K562 (cell line): Measurements from ENCODE around the gene PIBF1. TPM values are rescaled to one million over a fixed set of nuclear protein-coding genes. Genes with fewer than 3 reads are reported as not detected.

Experiments used
- ATAC-seq: fragments of 200-7000 bp; cut with Tn5 transposase; 3 replicates; pipeline ENCODE4 v1.9.1; 2020; ENCODE audit warnings: moderate library complexity
- BruUV-seq: library from RNA; stranded (reverse); fragments of 400-500 nt; replicated peaks from 2 replicates; lab custom pipeline; 2021; lab: Mats Ljungman, UMichigan
- CTCF ChIA-PET: fragments of 300-600 bp; formaldehyde crosslinking; extraction: SDS; loops from one replicate; lab custom pipeline; 2021; ENCODE audit warnings: low intra/inter-chr PET ratio; lab: Yijun Ruan, JAX
- POLR2A ChIA-PET: fragments of 300-600, 350-650 bp; sonication (Branson Sonifier 250); formaldehyde crosslinking; extraction: SDS; loops from one replicate; lab custom pipeline; 2021; ENCODE audit warnings: antibody characterized with exemption, inconsistent platforms; lab: Yijun Ruan, JAX
- DNase-seq, 4 experiments: peaks; one replicate each; pipeline versions ENCODE4 v3.0.0 to v3.0.0-alpha.2; 2011 to 2018; ENCODE audit warnings: low spot score in 3 of 4, mixed read lengths in 3 of 4; ENCODE audit errors: extremely low read depth in 1 of 4
- FAIRE-seq: peaks from 2 replicates; lab custom pipeline; 2011; peaks lifted over from hg19 to GRCh38; lab: Jason Lieb, UNC
- H2AFZ ChIP-seq: 2 replicates; pipeline ENCODE4 v1.6.0; 2011; ENCODE audit warnings: low read depth, low read length, control low read depth, inconsistent platforms
- H3K27ac ChIP-seq: fragments of 200-600 bp; 3 replicates; pipeline ENCODE4 v1.8.0; 2011; ENCODE audit warnings: low read depth, mild to moderate bottlenecking, control low read depth, inconsistent platforms, low read length, moderate library complexity, mixed read lengths; ENCODE audit errors: extremely low read depth
- H3K27me3 ChIP-seq, 2 experiments: fragments of 300-600 bp in 1 of 2; 2 replicates in 1 of 2; 3 replicates in 1 of 2; pipeline versions ENCODE4 v1.6.0 to v1.8.0; 2011; ENCODE audit warnings: inconsistent platforms in 2 of 2, low read length in 2 of 2, mild to moderate bottlenecking in 1 of 2, mixed read lengths in 1 of 2, moderate library complexity in 1 of 2; ENCODE audit not compliant: control insufficient read depth in 2 of 2, insufficient read depth in 2 of 2
- H3K36me3 ChIP-seq: fragments of 300-600 bp; 3 replicates; pipeline ENCODE4 v1.8.0; 2011; ENCODE audit warnings: mild to moderate bottlenecking, low read length, inconsistent platforms; ENCODE audit not compliant: control insufficient read depth, insufficient read depth
- H3K4me1 ChIP-seq, 2 experiments: fragments of 200-600 bp in 1 of 2; replicated peaks in 1 of 2; 2 replicates in 1 of 2; 3 replicates in 1 of 2; pipeline versions ENCODE4 v1.5.1 to v1.8.0; 2011; ENCODE audit warnings: inconsistent platforms in 2 of 2, low read length in 2 of 2, mild to moderate bottlenecking in 1 of 2, mixed read lengths in 1 of 2, moderate library complexity in 1 of 2; ENCODE audit not compliant: control insufficient read depth in 2 of 2, insufficient read depth in 2 of 2
- H3K4me2 ChIP-seq: 2 replicates; pipeline ENCODE4 v1.6.1; 2011; ENCODE audit warnings: low read length, control low read depth, inconsistent platforms, mixed read lengths; ENCODE audit not compliant: insufficient read depth
- H3K4me3 ChIP-seq: fragments of 200-600 bp; sonication (generic), shearing (Covaris generic); 2 replicates; pipeline ENCODE4 v1.5.1; 2016; ENCODE audit warnings: control low read depth, inconsistent platforms
- H3K79me2 ChIP-seq: fragments of 200-600 bp; 3 replicates; pipeline ENCODE4 v1.8.0; 2011; ENCODE audit warnings: low read length, inconsistent platforms; ENCODE audit not compliant: control insufficient read depth, insufficient read depth
- H3K9ac ChIP-seq, 2 experiments: 2 replicates each; pipeline versions ENCODE4 v1.6.0 to v1.6.1; 2011; ENCODE audit warnings: low read depth in 2 of 2, low read length in 2 of 2, control low read depth in 1 of 2, inconsistent platforms in 1 of 2, mild to moderate bottlenecking in 1 of 2, mixed read lengths in 1 of 2; ENCODE audit not compliant: insufficient read depth in 1 of 2
- H3K9me1 ChIP-seq: one replicate; pipeline ENCODE4 v1.6.0; 2011; ENCODE audit warnings: inconsistent platforms, mild to moderate bottlenecking, low read length, moderate library complexity; ENCODE audit not compliant: control insufficient read depth, insufficient read depth
- H3K9me3 ChIP-seq: replicated peaks from 2 replicates; pipeline ENCODE4 v1.5.1; 2011; ENCODE audit warnings: low read depth, low read length, inconsistent platforms; ENCODE audit not compliant: control insufficient read depth, insufficient read depth
- H4K20me1 ChIP-seq: replicated peaks from 2 replicates; pipeline ENCODE4 v1.6.1; 2011; ENCODE audit warnings: low read length, inconsistent platforms, mixed read lengths; ENCODE audit not compliant: control insufficient read depth, insufficient read depth
- ARHGAP35 ChIP-seq: fragments of 450-650 bp; IDR thresholded peaks from 2 replicates; pipeline ENCODE4 v1.6.1; 2018; ENCODE audit not compliant: partially characterized antibody
- CBX2 ChIP-seq: fragments of 200-600 bp; sonication (generic); IDR thresholded peaks from one replicate; pipeline ENCODE4 v1.6.1; 2012; ENCODE audit warnings: mild to moderate bottlenecking, low read length, inconsistent platforms; ENCODE audit not compliant: insufficient read depth, poor library complexity, severe bottlenecking
- CHD1 ChIP-seq: fragments of 200-600 bp; sonication (generic); IDR thresholded peaks from one replicate; pipeline ENCODE4 v1.6.1; 2012; ENCODE audit warnings: mild to moderate bottlenecking, moderate library complexity, low read length, inconsistent platforms
- COPS2 ChIP-seq: fragments of 450-650 bp; conservative IDR thresholded peaks from 2 replicates; pipeline ENCODE4 v1.6.1; 2016; ENCODE audit warnings: mild to moderate bottlenecking, moderate library complexity
- ELF1 ChIP-seq: fragments of 200-800 bp; sonication (Bioruptor generic); IDR thresholded peaks from 2 replicates; pipeline ENCODE4 v1.6.1; 2016; ENCODE audit warnings: missing genetic modification characterization, missing compliant biosample characterization
- ETS2 ChIP-seq: IDR thresholded peaks from 2 replicates; pipeline ENCODE4 v1.6.1; 2016; ENCODE audit warnings: borderline replicate concordance, missing genetic modification characterization, mild to moderate bottlenecking, moderate library complexity, missing compliant biosample characterization; ENCODE audit not compliant: poor library complexity, severe bottlenecking
- FOXK1 ChIP-seq: sonication (generic); formaldehyde crosslinking; IDR thresholded peaks from 2 replicates; pipeline ENCODE4 v1.8.0; 2022; ENCODE audit warnings: missing genetic modification reagents, mild to moderate bottlenecking, borderline replicate concordance
- NFIX ChIP-seq: fragments of 250-450 bp; sonication (Bioruptor Pico); IDR thresholded peaks from 2 replicates; pipeline ENCODE4 v1.4.0; 2020; ENCODE audit warnings: low read depth, mild to moderate bottlenecking, moderate library complexity
- SMARCB1 ChIP-seq: IDR thresholded peaks from 2 replicates; pipeline ENCODE4 v1.6.1; 2011; ENCODE audit warnings: improper control_type of control experiment, low read depth; ENCODE audit not compliant: insufficient read length
- TCF7 ChIP-seq: sonication (generic); IDR thresholded peaks from 2 replicates; pipeline ENCODE4 v1.6.1; 2016; ENCODE audit warnings: antibody characterized with exemption, borderline replicate concordance
- WGBS: fragments of 100-300 bp; shearing (Covaris generic); methylation state at CpG from one replicate; pipeline ENCODE4 v1.1.6; 2016; ENCODE audit warnings: low coverage, mixed read lengths; ENCODE audit not compliant: insufficient coverage; ENCODE audit errors: missing lambda C conversion rate; 5-methylcytosine and 5-hydroxymethylcytosine counted together
- in situ Hi-C: fragments of 300-500 bp; cut with MboI; formaldehyde crosslinking; loops from 4 replicates; pipeline ENCODE4 v1.15.0; 2018; ENCODE audit warnings: inconsistent platforms, mixed read lengths
- intact Hi-C: fragments of 100-400 bp; cut with micrococcal nuclease; formaldehyde crosslinking; loops from 2 replicates; pipeline ENCODE4 v1.14.2; 2022
- polyA plus RNA-seq, 8 experiments: library from polyadenylated mRNA; depleted of rRNA in 4 of 8; stranded (reverse) in 5 of 8; unstranded in 3 of 8; fragments of >200 nt; fragmentation: Nextera tagmentation in 2 of 8; fragmentation: Illumina TruSeq in 1 of 8; extraction: Ambion mirVana in 2 of 8; extraction: Trizol in 1 of 8; gene quantifications; 2 replicates each; pipeline versions ENCODE4 v1.2.1 to v1.2.3, GENCODE V29; 2011 to 2014; ENCODE audit warnings: inconsistent platforms in 1 of 8, missing spikeins in 1 of 8
- total RNA-seq, 7 experiments: library from RNA; depleted of rRNA in 6 of 7; stranded (reverse); fragments of >200 nt in 6 of 7; fragmentation: Illumina TruSeq in 2 of 7; extraction: Trizol in 2 of 7; gene quantifications; 2 replicates each; pipeline versions ENCODE4 v1.2.1 to v1.2.3, GENCODE V29; 2011 to 2021; ENCODE audit warnings: low replicate concordance in 1 of 7
- TF ChIP-seq, protein P1 (sequence below): fragments of 450-650 bp; IDR thresholded peaks from 2 replicates; pipeline ENCODE4 v1.6.1; 2016; ENCODE audit warnings: missing biosample characterization, missing genetic modification characterization
- TF ChIP-seq, protein P2 (sequence below): fragments of 250-450 bp; sonication (Bioruptor Pico); IDR thresholded peaks from 2 replicates; pipeline ENCODE4 v1.4.0; 2020; ENCODE audit warnings: borderline replicate concordance
- TF ChIP-seq, protein P3 (sequence below): sonication (generic); formaldehyde crosslinking; IDR thresholded peaks from 2 replicates; pipeline ENCODE4 v1.8.1; 2023; ENCODE audit warnings: mild to moderate bottlenecking, missing genetic modification reagents

PIBF1 gene
- total and polyA plus RNA-seq, 9 of the 15 experiments (the other 6 are each of a cell fraction or from before 2014, with no cell fraction given): 9.1 to 28.8 (median 14.7) TPM

DNA sequence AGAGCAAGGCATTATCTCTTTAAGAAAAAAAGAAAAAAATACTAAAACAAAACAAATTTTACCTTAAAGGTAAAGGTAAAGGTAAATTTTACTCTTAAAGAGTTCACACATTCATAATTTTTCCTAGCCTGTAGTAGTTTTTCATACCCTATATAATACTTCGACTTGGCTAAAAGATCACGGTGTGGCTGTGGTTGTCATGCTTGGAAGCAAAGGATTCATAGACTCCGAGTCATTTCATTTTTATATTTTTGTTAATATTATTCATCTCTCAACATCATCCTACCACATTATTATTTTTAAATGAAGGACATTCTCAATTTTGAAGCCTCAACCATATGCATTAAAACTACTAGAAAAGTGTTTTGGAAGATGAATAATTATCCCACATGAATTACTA is 52.7 kb downstream of the PIBF1 start:
- H2AFZ ChIP-seq: no peak overlapping the region
- no peak for ATAC-seq
- no peak overlapping the region for H3K27ac ChIP-seq
- H3K4me3 ChIP-seq: no peak overlapping the region
- H3K9me1 ChIP-seq: no peaks in the 10 kb centered on the region
- no peaks in the 10 kb centered on the region for H3K79me2 ChIP-seq
- ChIA-PET POLR2A (no interaction called here), CTCF (no interaction called here)
- no peaks in the 10 kb centered on the region for H3K4me1 ChIP-seq
- H3K9me3 ChIP-seq: no peaks in the 10 kb centered on the region
- H3K27me3 ChIP-seq: no peaks in the 10 kb centered on the region
- in situ Hi-C loops: no loop called here
- peaks cover 10% of the 10 kb centered on the region; the same call in 1 of the 3 replicates for H3K36me3 ChIP-seq
- no peak for TF ChIP-seq TCF7
- TF ChIP-seq ARHGAP35: no peak
- TF ChIP-seq COPS2: no peak
- TF ChIP-seq CHD1: no peak
- TF ChIP-seq, protein P1, sequence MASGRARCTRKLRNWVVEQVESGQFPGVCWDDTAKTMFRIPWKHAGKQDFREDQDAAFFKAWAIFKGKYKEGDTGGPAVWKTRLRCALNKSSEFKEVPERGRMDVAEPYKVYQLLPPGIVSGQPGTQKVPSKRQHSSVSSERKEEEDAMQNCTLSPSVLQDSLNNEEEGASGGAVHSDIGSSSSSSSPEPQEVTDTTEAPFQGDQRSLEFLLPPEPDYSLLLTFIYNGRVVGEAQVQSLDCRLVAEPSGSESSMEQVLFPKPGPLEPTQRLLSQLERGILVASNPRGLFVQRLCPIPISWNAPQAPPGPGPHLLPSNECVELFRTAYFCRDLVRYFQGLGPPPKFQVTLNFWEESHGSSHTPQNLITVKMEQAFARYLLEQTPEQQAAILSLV (tag): no peak
- TF ChIP-seq SMARCB1: no peak
- TF ChIP-seq NFIX: no peak
- TF ChIP-seq ETS2: no peak
- no peak for TF ChIP-seq ELF1 (tag)
- no peak for TF ChIP-seq FOXK1 (CRISPR knock-in tag)
- TF ChIP-seq, protein P2, sequence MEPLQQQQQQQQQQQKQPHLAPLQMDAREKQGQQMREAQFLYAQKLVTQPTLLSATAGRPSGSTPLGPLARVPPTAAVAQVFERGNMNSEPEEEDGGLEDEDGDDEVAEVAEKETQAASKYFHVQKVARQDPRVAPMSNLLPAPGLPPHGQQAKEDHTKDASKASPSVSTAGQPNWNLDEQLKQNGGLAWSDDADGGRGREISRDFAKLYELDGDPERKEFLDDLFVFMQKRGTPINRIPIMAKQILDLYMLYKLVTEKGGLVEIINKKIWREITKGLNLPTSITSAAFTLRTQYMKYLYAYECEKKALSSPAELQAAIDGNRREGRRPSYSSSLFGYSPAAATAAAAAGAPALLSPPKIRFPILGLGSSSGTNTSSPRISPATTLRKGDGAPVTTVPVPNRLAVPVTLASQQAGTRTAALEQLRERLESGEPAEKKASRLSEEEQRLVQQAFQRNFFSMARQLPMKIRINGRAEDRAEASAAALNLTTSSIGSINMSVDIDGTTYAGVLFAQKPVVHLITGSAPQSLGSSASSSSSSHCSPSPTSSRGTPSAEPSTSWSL (CRISPR knock-in tag): no peak
- TF ChIP-seq, protein P3, sequence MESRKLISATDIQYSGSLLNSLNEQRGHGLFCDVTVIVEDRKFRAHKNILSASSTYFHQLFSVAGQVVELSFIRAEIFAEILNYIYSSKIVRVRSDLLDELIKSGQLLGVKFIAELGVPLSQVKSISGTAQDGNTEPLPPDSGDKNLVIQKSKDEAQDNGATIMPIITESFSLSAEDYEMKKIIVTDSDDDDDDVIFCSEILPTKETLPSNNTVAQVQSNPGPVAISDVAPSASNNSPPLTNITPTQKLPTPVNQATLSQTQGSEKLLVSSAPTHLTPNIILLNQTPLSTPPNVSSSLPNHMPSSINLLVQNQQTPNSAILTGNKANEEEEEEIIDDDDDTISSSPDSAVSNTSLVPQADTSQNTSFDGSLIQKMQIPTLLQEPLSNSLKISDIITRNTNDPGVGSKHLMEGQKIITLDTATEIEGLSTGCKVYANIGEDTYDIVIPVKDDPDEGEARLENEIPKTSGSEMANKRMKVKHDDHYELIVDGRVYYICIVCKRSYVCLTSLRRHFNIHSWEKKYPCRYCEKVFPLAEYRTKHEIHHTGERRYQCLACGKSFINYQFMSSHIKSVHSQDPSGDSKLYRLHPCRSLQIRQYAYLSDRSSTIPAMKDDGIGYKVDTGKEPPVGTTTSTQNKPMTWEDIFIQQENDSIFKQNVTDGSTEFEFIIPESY (CRISPR knock-in tag): no peak
- TF ChIP-seq CBX2: no peak
- no peak overlapping the region for H3K9ac ChIP-seq
- BruUV-seq: no TSS peak
- no peak for FAIRE-seq
- 94% methylated on average over 2 of the region's 3 CpGs for WGBS
- H3K4me2 ChIP-seq: no peak overlapping the region
- H4K20me1 ChIP-seq: no peaks in the 10 kb centered on the region
- DNase-seq: no peak
- intact Hi-C loops: no loop called here
